Fibroblast of skin of left quadriceps (primary cell): ENCODE data around the gene SULT4A1.
"Not testable (repeated sequence)": the region's sequence is repeated elsewhere in the genome, so short reads cannot be mapped to it uniquely, and the experiment has no call there.

ENCODE experiments used
- DNase-seq, 2 experiments: peaks; one replicate each; pipeline ENCODE4 v3.0.0-alpha.2; 2013; ENCODE audit warnings: low read depth in 2 of 2

Gene SULT4A1

GRCh38 chr22:43886231-43886630 lies 23.9 kb upstream of the SULT4A1 start:
- no peak for DNase-seq

DNA sequence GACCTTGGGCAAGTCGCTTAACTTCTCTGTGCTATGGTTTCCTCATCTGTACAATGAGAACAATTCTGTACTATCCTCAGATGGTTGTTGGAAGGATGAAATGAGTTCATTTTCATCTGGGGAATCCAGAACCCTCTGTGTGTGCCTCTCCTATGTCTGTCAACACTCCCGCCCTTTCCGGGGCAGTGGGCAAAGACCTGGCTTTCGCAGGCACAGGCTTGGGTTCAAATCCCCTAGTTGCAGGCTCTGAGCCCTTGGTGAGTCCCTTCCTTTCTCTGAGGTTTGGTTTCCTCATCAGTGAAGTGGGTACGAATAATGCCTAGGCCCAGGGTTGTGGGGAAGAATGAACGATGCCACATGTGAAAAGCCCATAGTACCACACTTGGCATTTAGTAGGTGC lies 23.5 kb upstream of the SULT4A1 start:
- DNase-seq: no peak

GRCh38 chr22:43885319-43885671 lies 23.0 kb upstream of the SULT4A1 start:
- no peak for DNase-seq

DNA sequence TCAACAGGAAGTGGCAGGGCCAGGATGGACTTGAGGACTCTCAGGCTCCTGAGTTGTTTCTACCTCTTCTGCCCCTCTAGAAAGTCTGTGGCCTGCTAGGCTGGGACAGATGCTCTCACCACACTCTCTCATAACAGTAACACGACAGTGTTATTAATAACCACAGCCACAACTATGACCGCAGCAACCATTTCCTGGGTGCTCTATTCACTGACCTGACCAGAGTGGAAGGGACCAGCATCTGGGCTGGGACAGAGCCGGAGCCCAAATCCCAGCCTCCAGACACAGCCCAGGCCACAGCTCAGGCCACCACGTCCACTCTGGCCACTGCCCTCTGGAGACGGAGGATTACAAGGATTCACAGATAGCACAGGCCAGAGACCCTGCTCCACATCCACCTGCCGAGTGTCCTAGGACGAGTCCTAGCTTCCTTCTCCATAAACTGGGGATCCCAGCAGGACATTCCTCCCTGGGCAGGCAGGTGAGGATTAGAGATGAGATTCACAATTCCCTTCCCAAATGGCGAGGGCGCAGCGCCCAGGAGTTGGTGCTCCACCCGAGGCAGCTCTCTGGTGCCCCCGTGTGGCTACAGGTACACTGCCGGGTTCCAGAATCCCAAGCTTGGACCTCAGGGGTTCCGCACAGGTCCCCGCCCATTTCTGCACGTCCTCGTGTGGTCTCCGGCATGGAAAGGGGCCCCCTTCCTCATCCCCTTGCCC lies 22.4 kb upstream of the SULT4A1 start:
- DNase-seq: peak in 1 of 2 experiments; percentile 10

GRCh38 chr22:43883719-43884415 lies 21.6 kb upstream of the SULT4A1 start:
- no peak for DNase-seq

DNA sequence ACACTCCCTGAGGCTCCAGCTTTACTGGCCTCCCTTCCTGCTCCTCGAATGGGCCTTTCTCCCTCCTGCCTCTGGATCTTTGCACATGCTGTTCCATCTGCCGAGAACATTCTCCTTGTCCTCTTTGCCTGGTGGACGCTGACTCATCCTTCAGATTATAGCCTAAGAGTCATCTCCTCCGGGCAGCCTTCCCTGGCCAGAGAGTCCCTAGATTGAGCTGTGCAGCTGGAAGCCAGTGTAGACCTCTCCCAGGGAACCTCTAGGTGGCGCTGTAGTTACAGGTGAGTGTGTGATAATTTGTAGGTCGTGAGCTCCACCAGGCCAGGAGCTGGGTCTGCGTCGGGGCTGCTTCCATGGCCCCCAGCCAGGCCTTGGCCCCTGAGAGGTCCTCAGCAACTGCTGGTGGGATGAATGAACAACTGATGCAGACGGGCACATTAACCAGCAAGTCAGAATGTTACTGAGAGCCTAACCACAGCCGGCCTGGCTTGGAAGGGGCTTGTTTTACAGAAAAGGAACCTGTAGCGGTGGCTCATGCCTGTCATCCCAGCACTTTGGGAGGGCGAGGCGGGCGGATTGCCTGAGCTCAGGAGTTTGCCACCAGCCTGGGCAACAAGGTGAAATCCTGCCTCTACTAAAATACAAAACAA lies 20.8 kb upstream of the SULT4A1 start:
- DNase-seq: peak in 1 of 2 experiments; percentile 25

- no peak for DNase-seq
Observed at GRCh38 chr22:43882122-43882767, 19.9 kb upstream of the SULT4A1 start.

DNA sequence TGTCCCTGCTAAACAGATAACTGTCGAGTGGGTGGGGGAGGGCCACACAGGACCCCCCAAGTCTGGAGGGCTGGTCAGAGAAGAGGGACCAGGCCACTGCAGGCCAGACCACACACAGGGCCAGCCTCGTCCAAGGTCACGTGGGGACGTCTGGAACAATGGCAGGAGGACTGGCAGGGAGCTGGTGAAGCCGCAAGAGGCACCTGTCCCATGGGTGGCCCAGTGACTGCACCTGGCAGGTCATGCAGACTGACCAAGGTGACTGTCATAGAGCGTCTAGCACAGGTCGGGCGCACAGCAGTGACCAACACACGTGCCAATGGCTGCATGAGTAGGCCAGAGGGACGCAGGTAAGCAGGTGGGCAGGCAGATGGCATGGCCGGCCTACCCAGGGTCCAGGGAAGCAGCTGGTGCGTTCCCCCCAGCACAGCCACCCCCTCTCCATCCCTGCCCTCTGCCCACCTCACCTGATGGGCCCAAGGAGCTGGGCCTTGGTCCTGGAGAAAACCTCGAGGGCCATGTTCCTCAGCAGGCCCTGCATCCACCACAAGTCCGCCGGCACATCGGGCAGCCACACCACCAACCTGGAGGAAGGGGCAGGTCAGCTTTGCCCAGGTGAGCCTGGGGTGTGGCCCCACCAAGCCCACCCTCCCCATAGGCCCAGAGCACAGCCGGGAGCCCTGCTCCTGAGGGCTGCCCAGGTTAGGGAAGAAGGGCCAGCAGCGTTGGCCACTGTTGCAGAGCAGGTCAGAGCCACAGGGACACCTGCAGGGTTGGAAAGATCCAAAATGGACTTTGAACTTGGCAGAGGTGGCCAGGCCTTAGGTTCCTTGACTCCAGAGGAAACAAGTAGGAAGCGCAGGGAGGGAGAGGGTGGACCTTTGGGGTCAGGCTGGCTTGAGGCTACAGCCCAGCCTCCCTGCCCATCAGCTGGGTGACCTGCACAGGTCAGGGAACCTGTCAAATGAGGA lies 19.1 kb upstream of the SULT4A1 start:
- DNase-seq: no peak

- no peak for DNase-seq
Observed at GRCh38 chr22:43880541-43880991, 18.3 kb upstream of the SULT4A1 start.

GRCh38 chr22:43879901-43880540 lies 17.7 kb upstream of the SULT4A1 start:
- no peak for DNase-seq

- DNase-seq: no peak
Observed at GRCh38 chr22:43878831-43879550, 16.7 kb upstream of the SULT4A1 start.

- DNase-seq: no peak
Observed at GRCh38 chr22:43878079-43878795, 15.9 kb upstream of the SULT4A1 start.

DNA sequence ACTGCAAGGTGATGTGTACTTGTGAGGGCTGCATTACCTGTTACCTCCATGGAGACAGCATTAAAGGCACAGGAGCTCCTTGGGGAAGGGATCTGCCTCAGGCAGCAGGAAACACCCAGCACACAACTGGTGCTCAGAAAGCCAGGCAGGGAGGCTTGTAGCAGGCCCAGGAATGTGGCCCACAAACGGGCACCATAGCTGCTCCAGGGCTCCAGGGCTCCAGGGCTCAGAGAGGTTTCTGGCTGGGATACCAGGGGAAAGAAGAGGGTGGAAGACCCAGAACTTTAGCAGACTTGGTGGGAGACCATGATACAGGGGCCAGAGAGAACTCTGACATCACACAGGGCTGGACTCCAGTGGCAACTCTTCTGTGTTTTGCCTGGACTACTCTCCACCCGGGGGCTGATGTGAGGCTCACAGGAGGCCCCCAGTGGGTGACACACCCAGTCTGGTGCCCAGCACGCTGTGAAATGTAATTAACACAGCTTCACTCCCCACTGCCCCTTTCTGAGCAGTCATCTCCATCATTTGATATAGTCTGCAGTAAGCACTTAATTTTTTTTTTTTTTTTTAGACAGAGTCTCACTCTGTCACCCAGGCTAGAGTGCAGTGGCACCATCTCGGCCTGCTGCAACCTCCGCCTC lies 14.7 kb upstream of the SULT4A1 start:
- DNase-seq: no peak

- DNase-seq: no peak
Observed at GRCh38 chr22:43869799-43870198, 7.5 kb upstream of the SULT4A1 start.

- DNase-seq: not testable (repeated sequence)
Observed at GRCh38 chr22:43869001-43869400, 6.7 kb upstream of the SULT4A1 start.

DNA sequence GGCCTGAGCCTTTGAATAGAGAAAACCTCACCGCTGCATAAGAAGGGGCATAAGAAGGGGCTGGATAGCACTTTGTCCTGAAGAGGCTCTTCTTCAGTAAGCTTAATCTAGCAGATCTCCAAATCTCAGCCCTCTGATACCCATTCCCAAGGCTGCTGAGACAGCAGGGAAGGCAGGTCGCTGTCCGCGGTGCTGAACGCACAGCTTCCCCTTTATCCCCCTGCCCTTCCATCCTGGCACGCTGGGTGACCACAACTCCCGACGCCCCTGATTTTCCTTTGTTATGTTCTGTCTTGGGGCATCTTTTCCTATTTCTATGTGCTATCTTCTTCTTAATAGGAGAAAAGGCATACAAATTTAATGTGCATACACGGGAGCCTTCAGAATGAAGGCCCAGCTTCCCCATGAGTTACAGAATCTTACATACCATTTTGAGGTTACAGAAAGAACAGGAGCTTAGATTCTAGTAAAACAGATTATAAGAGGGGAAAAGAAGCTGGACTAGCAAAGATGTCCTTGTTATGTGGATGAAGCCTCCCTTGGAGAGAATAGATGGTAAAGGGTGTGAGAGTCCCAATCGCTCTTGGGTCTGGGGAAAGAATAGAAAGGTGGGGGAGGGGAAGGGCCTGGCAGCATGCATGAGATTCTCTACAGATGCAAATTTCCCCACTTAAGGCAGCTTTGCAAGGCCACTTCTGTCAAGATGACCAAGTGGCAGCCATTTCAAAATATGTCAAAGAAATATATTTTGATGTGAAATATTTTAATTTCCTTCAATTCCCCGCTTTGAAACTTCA lies 5.7 kb upstream of the SULT4A1 start:
- peak; percentile 29 to 44 for DNase-seq

- no peak for DNase-seq
Observed at GRCh38 chr22:43862882-43863202, 529 bp upstream of the SULT4A1 start.

DNA sequence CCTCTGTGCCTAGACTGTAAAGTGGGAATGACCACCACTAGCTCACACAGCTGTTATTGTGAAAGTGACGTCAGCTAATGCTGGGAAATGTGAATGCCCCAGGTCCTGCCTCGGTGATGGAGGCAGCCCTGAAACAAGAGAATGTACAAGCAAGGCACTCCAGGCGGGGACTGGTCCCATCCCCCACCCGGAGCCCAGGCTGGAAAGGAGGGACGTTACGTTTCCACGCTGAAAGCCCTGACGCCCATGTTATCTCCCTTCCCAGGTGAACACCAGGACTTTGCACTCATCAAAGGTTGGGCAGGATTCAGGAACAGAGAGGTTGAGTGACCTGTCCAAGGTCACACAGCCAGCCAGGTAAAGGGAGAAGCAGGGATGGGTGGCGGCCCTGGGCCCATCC lies 784 bp downstream of the SULT4A1 start:
- DNase-seq: no peak
